HCT116 (cell line): ENCODE measurements around the gene LRRK1. TPM values are rescaled to one million over a fixed set of nuclear protein-coding genes. Genes with fewer than 3 reads are reported as not detected.

Source experiments
- ATAC-seq: fragments of 200-7000 bp; cut with Tn5 transposase; 2 replicates; pipeline ENCODE4 v1.9.1; 2020; ENCODE audit warnings: mild to moderate bottlenecking, moderate library complexity
- BruUV-seq: library from RNA; stranded (reverse); fragments of 400-500 nt; replicated peaks from 2 replicates; lab custom pipeline; 2021; lab: Mats Ljungman, UMichigan
- CTCF ChIA-PET: fragments of 300-600 bp; sonication (Branson Sonifier 250); formaldehyde crosslinking; loops from one replicate; lab custom pipeline; 2021; ENCODE audit warnings: antibody characterized with exemption; lab: Charles Lee
- POLR2A ChIA-PET: fragments of 300-600, 350-600 bp; sonication (Branson Sonifier 250); formaldehyde crosslinking; loops from one replicate; lab custom pipeline; 2021; ENCODE audit warnings: antibody characterized with exemption; lab: Charles Lee
- RAD21 ChIA-PET, 2 experiments: fragments of 300-600 bp; sonication (Branson Sonifier 250); formaldehyde crosslinking; loops; one replicate each; lab custom pipeline; 2023; ENCODE audit warnings: low total read pairs in 2 of 2; ENCODE audit not compliant: uncharacterized antibody in 2 of 2, unreplicated experiment in 2 of 2, low non-redundant PET in 1 of 2; lab: Charles Lee
- DNase-seq: peaks from one replicate; pipeline ENCODE4 v3.0.0-alpha.2; 2010; ENCODE audit warnings: low read depth, low spot score
- H2AFZ ChIP-seq: fragments of 200-600 bp; shearing (Covaris generic), sonication (generic); 2 replicates; pipeline ENCODE4 v1.6.1; 2017; ENCODE audit warnings: low read depth, mixed run types, mixed read lengths, antibody characterized with exemption, low read length; ENCODE audit not compliant: poor library complexity, severe bottlenecking
- H3K27ac ChIP-seq: 2 replicates; pipeline ENCODE4 v1.5.1; 2012; ENCODE audit warnings: low read depth, low read length
- H3K27me3 ChIP-seq: fragments of 200-600 bp; sonication (generic); 2 replicates; pipeline ENCODE4 v1.6.1; 2016; ENCODE audit warnings: mixed run types, low read length, mixed read lengths; ENCODE audit not compliant: insufficient read depth
- H3K36me3 ChIP-seq, 2 experiments: fragments of 200-500 bp in 1 of 2; fragments of 200-600 bp in 1 of 2; sonication (Bioruptor generic) in 1 of 2; sonication (generic) in 1 of 2; 2 replicates each; pipeline versions ENCODE4 v1.5.1 to v1.6.1; 2014 to 2016; ENCODE audit warnings: low read length in 2 of 2, inconsistent platforms in 1 of 2, mixed read lengths in 1 of 2, mixed run types in 1 of 2; ENCODE audit not compliant: insufficient read depth in 2 of 2, control insufficient read depth in 1 of 2
- H3K4me1 ChIP-seq, 2 experiments: fragments of 200-600 bp in 1 of 2; sonication (generic) in 1 of 2; 2 replicates each; pipeline versions ENCODE4 v1.5.1 to v1.6.1; 2012 to 2017; ENCODE audit warnings: low read length in 2 of 2, inconsistent platforms in 1 of 2, mild to moderate bottlenecking in 1 of 2, mixed read lengths in 1 of 2, mixed run types in 1 of 2, moderate library complexity in 1 of 2; ENCODE audit not compliant: insufficient read depth in 2 of 2, control insufficient read depth in 1 of 2
- H3K4me2 ChIP-seq: fragments of 200-600 bp; sonication (generic); 2 replicates; pipeline ENCODE4 v1.6.1; 2017; ENCODE audit warnings: mixed run types, low read length, mixed read lengths
- H3K4me3 ChIP-seq, 2 experiments: fragments of 200-600 bp in 1 of 2; sonication (generic) in 1 of 2; replicated peaks in 1 of 2; 2 replicates each; pipeline ENCODE4 v1.5.1; 2011 to 2016; ENCODE audit warnings: low read length in 2 of 2, control low read depth in 1 of 2, low read depth in 1 of 2, mild to moderate bottlenecking in 1 of 2, mixed read lengths in 1 of 2, mixed run types in 1 of 2
- H3K79me2 ChIP-seq: fragments of 200-600 bp; sonication (generic); 2 replicates; pipeline ENCODE4 v1.6.1; 2017; ENCODE audit warnings: mild to moderate bottlenecking, mixed run types, low read length, moderate library complexity, mixed read lengths; ENCODE audit not compliant: insufficient read depth
- H3K9ac ChIP-seq: fragments of 200-600 bp; sonication (generic); 2 replicates; pipeline ENCODE4 v1.6.1; 2016; ENCODE audit warnings: low read length, mixed read lengths
- H3K9me2 ChIP-seq: fragments of 200-600 bp; sonication (generic), shearing (Covaris generic); 2 replicates; pipeline ENCODE4 v1.6.1; 2017; ENCODE audit warnings: mixed run types, mild to moderate bottlenecking, moderate library complexity; ENCODE audit not compliant: insufficient read depth
- H3K9me3 ChIP-seq, 2 experiments: fragments of 200-500 bp in 1 of 2; fragments of 200-600 bp in 1 of 2; sonication (Bioruptor generic) in 1 of 2; sonication (generic) in 1 of 2; 2 replicates each; pipeline ENCODE4 v1.6.1; 2014 to 2017; ENCODE audit warnings: low read length in 2 of 2, mixed read lengths in 2 of 2, inconsistent platforms in 1 of 2, low read depth in 1 of 2, mild to moderate bottlenecking in 1 of 2, mixed run types in 1 of 2, moderate library complexity in 1 of 2; ENCODE audit not compliant: control insufficient read depth in 1 of 2, insufficient read depth in 1 of 2
- H4K20me1 ChIP-seq: fragments of 200-600 bp; sonication (generic), shearing (Covaris generic); 2 replicates; pipeline ENCODE4 v1.6.1; 2017; ENCODE audit warnings: mixed run types, mild to moderate bottlenecking, moderate library complexity; ENCODE audit not compliant: insufficient read depth
- ATF3 ChIP-seq: IDR thresholded peaks from 2 replicates; pipeline ENCODE4 v1.6.1; 2012
- CBX3 ChIP-seq: IDR thresholded peaks from 2 replicates; pipeline ENCODE4 v1.6.1; 2012; ENCODE audit warnings: low read depth
- CEBPB ChIP-seq: IDR thresholded peaks from 2 replicates; pipeline ENCODE4 v1.6.1; 2012; ENCODE audit warnings: low read depth
- CTCF ChIP-seq, 3 experiments: fragments of 200-600 bp in 1 of 3; sonication (generic) in 1 of 3; IDR thresholded peaks in 2 of 3; conservative IDR thresholded peaks in 1 of 3; 2 replicates each; pipeline ENCODE4 v1.5.1; 2012 to 2017; ENCODE audit warnings: low read depth in 2 of 3, low read length in 2 of 3, antibody characterized with exemption in 1 of 3, borderline replicate concordance in 1 of 3, control low read depth in 1 of 3, mild to moderate bottlenecking in 1 of 3, mixed read lengths in 1 of 3, mixed run types in 1 of 3, moderate library complexity in 1 of 3; ENCODE audit not compliant: insufficient read depth in 1 of 3
- EZH2 ChIP-seq: fragments of 200-600 bp; sonication (generic); IDR thresholded peaks from 2 replicates; pipeline ENCODE4 v1.6.1; 2017; ENCODE audit warnings: antibody characterized with exemption, mixed run types
- EZH2phosphoT487 ChIP-seq: fragments of 200-600 bp; IDR thresholded peaks from 2 replicates; pipeline ENCODE4 v1.6.1; 2018; ENCODE audit warnings: antibody characterized with exemption, borderline replicate concordance
- MAX ChIP-seq: IDR thresholded peaks from 2 replicates; pipeline ENCODE4 v1.6.1; 2012
- POLR2A ChIP-seq: IDR thresholded peaks from 2 replicates; pipeline ENCODE4 v1.7.0; 2011; ENCODE audit warnings: borderline replicate concordance; ENCODE audit not compliant: insufficient read depth, insufficient read length; ENCODE audit errors: extremely low read depth
- POLR2AphosphoS5 ChIP-seq: IDR thresholded peaks from 2 replicates; pipeline ENCODE4 v1.6.1; 2011; ENCODE audit warnings: mild to moderate bottlenecking, low read depth, low read length, moderate library complexity
- SP1 ChIP-seq: IDR thresholded peaks from 2 replicates; pipeline ENCODE4 v1.6.1; 2012; ENCODE audit warnings: low read depth
- TCF7L2 ChIP-seq: IDR thresholded peaks from 2 replicates; pipeline ENCODE4 v1.7.0; 2011; ENCODE audit warnings: borderline replicate concordance, inconsistent platforms; ENCODE audit not compliant: insufficient read depth, insufficient read length; ENCODE audit errors: extremely low read depth
- ZFX ChIP-seq: fragments of 450-650 bp; IDR thresholded peaks from 2 replicates; pipeline ENCODE4 v1.6.1; 2017
- intact Hi-C: fragments of 100-400 bp; cut with micrococcal nuclease; formaldehyde crosslinking; loops from 2 replicates; pipeline ENCODE4 v1.10.0; 2022
- total RNA-seq: library from RNA; stranded (reverse); gene quantifications from one replicate; pipeline ENCODE4 v1.2.1, GENCODE V29; 2021; ENCODE audit not compliant: unreplicated experiment

Gene LRRK1
- total RNA-seq, 1 experiment from 2014 or later = 21.6 TPM

- Histone ChIP-seq H3K36me3 (no peaks in the 10 kb centered on the region), H3K4me1 (peaks cover 2% of the 10 kb centered on the region in 2 experiments; a peak in 3 of 4 replicates), H3K27ac (no peak overlapping the region), H3K79me2 (no peaks in the 10 kb centered on the region), H2AFZ (no peak overlapping the region), H3K9me3 (no peaks in the 10 kb centered on the region; a peak in 1 of 4 replicates), H3K9me2 (no peaks in the 10 kb centered on the region), H3K27me3 (no peaks in the 10 kb centered on the region), H3K4me3 (no peak overlapping the region), H4K20me1 (no peaks in the 10 kb centered on the region), H3K4me2 (no peak overlapping the region), H3K9ac (no peak overlapping the region)
- ATAC-seq = no peak
- BruUV-seq = no TSS peak
- ChIA-PET RAD21 (no interaction called here), POLR2A (no interaction called here), CTCF (no interaction called here)
- DNase-seq = no peak
- intact Hi-C loops = no loop called here
- TF ChIP-seq CEBPB (no peak), EZH2phosphoT487 (no peak), ATF3 (no peak), EZH2 (no peak), POLR2AphosphoS5 (no peak), ZFX (no peak), TCF7L2 (no peak), CTCF (IDR thresholded peaks at IDR 0.05 in 2 of 3, conservative IDR thresholded peaks at IDR 0.05 in 1 of 3; ENCODE audit: borderline replicate concordance in 1 of 3, insufficient read depth in 1 of 3, low read depth in 2 of 3, low read length in 2 of 3) (no peak), POLR2A (no peak), MAX (no peak), CBX3 (no peak), SP1 (no peak)
These were observed 191.8 kb downstream of the LRRK1 start for GRCh38 chr15:101110681-101111569.
